ENCODE results near the gene CCL26.

CCL26 gene

GRCh38 chr7:75735581-75736350 lies 36.2 kb downstream of the CCL26 start:
- no peaks in the 10 kb centered on the region for H3K4me1 ChIP-seq (ENCODE audit: control insufficient read depth, insufficient read depth, low read length)
- no peak overlapping the region for H3K27ac ChIP-seq (ENCODE audit: extremely low read depth, low read depth, low read length)
- TF ChIP-seq ZNF121 (tag by site-specific recombination; IDR thresholded peaks at IDR 0.05): peak; percentile 95
- TF ChIP-seq ZNF416 (tag by site-specific recombination; IDR thresholded peaks at IDR 0.05): no peak
- no peaks in the 10 kb centered on the region for H3K36me3 ChIP-seq (ENCODE audit: control insufficient read depth in 2 of 2, insufficient read depth in 1 of 2, low read length in 2 of 2)
- ChIA-PET CTCF (interaction anchor here (1.9 kb wide), 1 partner anchor 26 kb away, joined by 8 read pairs; no protein-coding TSS in a partner anchor), POLR2A (no interaction called here)
- no peak overlapping the region for H3K4me3 ChIP-seq (ENCODE audit: low read depth, low read length)
- H3K9me3 ChIP-seq (ENCODE audit: control insufficient read depth, insufficient read depth, low read depth, low read length): no peaks in the 10 kb centered on the region

- CTCF ChIA-PET: no interaction called here
- no peaks in the 10 kb centered on the region for H3K36me3 ChIP-seq (ENCODE audit: control insufficient read depth in 2 of 2, insufficient read depth in 1 of 2, low read length in 2 of 2)
- H3K9me3 ChIP-seq (ENCODE audit: control insufficient read depth, insufficient read depth, low read depth, low read length): no peaks in the 10 kb centered on the region
- no peak overlapping the region for H3K27ac ChIP-seq (ENCODE audit: extremely low read depth, low read depth, low read length)
- POLR2A ChIA-PET: no interaction called here
- no peaks in the 10 kb centered on the region for H3K4me1 ChIP-seq (ENCODE audit: control insufficient read depth, insufficient read depth, low read length)
- H3K4me3 ChIP-seq (ENCODE audit: low read depth, low read length): no peak overlapping the region
- TF ChIP-seq IKZF3 (tag by site-specific recombination; IDR thresholded peaks at IDR 0.05) (no peak), ZBTB49 (tag by site-specific recombination; IDR thresholded peaks at IDR 0.05; ENCODE audit: low read depth) (no peak), ZNF341 (tag by site-specific recombination; IDR thresholded peaks at IDR 0.05; ENCODE audit: low read depth) (no peak), ZBTB6 (tag by site-specific recombination; IDR thresholded peaks at IDR 0.05) (no peak), YY1 (tag by site-specific recombination; IDR thresholded peaks at IDR 0.05) (no peak), SP7 (tag by site-specific recombination; IDR thresholded peaks at IDR 0.05) (peak; percentile 96), FEZF1 (tag by site-specific recombination; IDR thresholded peaks at IDR 0.05) (peak; percentile 74), ZNF366 (tag by site-specific recombination; conservative IDR thresholded peaks at IDR 0.05) (no peak), ZNF560 (tag by site-specific recombination; IDR thresholded peaks at IDR 0.05; ENCODE audit: borderline replicate concordance) (no peak), ZFHX2 (tag by site-specific recombination; conservative IDR thresholded peaks at IDR 0.05) (no peak), ZBTB17 (tag by site-specific recombination; IDR thresholded peaks at IDR 0.05) (peak; percentile 48; the same call in 1 of the 2 replicates), ZNF658 (tag by site-specific recombination; IDR thresholded peaks at IDR 0.05) (no peak), ZNF701 (tag by site-specific recombination; IDR thresholded peaks at IDR 0.05) (no peak), ZNF394 (tag by site-specific recombination; IDR thresholded peaks at IDR 0.05; ENCODE audit: borderline replicate concordance) (no peak), ZNF791 (tag by site-specific recombination; IDR thresholded peaks at IDR 0.05) (no peak), ZNF266 (tag by site-specific recombination; IDR thresholded peaks at IDR 0.05; ENCODE audit: low read depth) (no peak), ZNF660 (tag by site-specific recombination; IDR thresholded peaks at IDR 0.05) (no peak)
- TF ChIP-seq, protein P1, sequence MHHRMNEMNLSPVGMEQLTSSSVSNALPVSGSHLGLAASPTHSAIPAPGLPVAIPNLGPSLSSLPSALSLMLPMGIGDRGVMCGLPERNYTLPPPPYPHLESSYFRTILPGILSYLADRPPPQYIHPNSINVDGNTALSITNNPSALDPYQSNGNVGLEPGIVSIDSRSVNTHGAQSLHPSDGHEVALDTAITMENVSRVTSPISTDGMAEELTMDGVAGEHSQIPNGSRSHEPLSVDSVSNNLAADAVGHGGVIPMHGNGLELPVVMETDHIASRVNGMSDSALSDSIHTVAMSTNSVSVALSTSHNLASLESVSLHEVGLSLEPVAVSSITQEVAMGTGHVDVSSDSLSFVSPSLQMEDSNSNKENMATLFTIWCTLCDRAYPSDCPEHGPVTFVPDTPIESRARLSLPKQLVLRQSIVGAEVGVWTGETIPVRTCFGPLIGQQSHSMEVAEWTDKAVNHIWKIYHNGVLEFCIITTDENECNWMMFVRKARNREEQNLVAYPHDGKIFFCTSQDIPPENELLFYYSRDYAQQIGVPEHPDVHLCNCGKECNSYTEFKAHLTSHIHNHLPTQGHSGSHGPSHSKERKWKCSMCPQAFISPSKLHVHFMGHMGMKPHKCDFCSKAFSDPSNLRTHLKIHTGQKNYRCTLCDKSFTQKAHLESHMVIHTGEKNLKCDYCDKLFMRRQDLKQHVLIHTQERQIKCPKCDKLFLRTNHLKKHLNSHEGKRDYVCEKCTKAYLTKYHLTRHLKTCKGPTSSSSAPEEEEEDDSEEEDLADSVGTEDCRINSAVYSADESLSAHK (tag by site-specific recombination; IDR thresholded peaks at IDR 0.05): no peak
- TF ChIP-seq, protein P2, sequence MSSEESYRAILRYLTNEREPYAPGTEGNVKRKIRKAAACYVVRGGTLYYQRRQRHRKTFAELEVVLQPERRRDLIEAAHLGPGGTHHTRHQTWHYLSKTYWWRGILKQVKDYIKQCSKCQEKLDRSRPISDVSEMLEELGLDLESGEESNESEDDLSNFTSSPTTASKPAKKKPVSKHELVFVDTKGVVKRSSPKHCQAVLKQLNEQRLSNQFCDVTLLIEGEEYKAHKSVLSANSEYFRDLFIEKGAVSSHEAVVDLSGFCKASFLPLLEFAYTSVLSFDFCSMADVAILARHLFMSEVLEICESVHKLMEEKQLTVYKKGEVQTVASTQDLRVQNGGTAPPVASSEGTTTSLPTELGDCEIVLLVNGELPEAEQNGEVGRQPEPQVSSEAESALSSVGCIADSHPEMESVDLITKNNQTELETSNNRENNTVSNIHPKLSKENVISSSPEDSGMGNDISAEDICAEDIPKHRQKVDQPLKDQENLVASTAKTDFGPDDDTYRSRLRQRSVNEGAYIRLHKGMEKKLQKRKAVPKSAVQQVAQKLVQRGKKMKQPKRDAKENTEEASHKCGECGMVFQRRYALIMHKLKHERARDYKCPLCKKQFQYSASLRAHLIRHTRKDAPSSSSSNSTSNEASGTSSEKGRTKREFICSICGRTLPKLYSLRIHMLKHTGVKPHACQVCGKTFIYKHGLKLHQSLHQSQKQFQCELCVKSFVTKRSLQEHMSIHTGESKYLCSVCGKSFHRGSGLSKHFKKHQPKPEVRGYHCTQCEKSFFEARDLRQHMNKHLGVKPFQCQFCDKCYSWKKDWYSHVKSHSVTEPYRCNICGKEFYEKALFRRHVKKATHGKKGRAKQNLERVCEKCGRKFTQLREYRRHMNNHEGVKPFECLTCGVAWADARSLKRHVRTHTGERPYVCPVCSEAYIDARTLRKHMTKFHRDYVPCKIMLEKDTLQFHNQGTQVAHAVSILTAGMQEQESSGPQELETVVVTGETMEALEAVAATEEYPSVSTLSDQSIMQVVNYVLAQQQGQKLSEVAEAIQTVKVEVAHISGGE (tag by site-specific recombination; conservative IDR thresholded peaks at IDR 0.05; ENCODE audit: low read depth): no peak
- TF ChIP-seq, protein P3, sequence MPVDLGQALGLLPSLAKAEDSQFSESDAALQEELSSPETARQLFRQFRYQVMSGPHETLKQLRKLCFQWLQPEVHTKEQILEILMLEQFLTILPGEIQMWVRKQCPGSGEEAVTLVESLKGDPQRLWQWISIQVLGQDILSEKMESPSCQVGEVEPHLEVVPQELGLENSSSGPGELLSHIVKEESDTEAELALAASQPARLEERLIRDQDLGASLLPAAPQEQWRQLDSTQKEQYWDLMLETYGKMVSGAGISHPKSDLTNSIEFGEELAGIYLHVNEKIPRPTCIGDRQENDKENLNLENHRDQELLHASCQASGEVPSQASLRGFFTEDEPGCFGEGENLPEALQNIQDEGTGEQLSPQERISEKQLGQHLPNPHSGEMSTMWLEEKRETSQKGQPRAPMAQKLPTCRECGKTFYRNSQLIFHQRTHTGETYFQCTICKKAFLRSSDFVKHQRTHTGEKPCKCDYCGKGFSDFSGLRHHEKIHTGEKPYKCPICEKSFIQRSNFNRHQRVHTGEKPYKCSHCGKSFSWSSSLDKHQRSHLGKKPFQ (tag by site-specific recombination; IDR thresholded peaks at IDR 0.05): no peak
Measured at GRCh38 chr7:75734586-75735458, 37.2 kb downstream of the CCL26 start.

Data from HEK293 (cell line).